IMR-90 (cell line): ENCODE measurements around the gene CAMK2D. TPM values are rescaled to one million over a fixed set of nuclear protein-coding genes. Genes with fewer than 3 reads are reported as not detected.

Source experiments
- ATAC-seq: fragments of 200-7000 bp; cut with Tn5 transposase; 2 replicates; pipeline ENCODE4 v1.9.1; 2020; ENCODE audit warnings: low read depth, mild to moderate bottlenecking, moderate library complexity
- BruUV-seq: library from RNA; stranded (reverse); fragments of 400-500 nt; replicated peaks from 2 replicates; lab custom pipeline; 2021; lab: Mats Ljungman, UMichigan
- CTCF ChIA-PET: fragments of 300-600 bp; formaldehyde crosslinking; extraction: SDS; loops from one replicate; lab custom pipeline; 2021; ENCODE audit warnings: antibody characterized with exemption; lab: Yijun Ruan, JAX
- POLR2A ChIA-PET: fragments of 300-600 bp; sonication (Branson Sonifier 250); formaldehyde crosslinking; loops from one replicate; lab custom pipeline; 2022; ENCODE audit warnings: antibody characterized with exemption; ENCODE audit not compliant: unreplicated experiment; lab: Charles Lee
- DNase-seq: peaks from one replicate; pipeline ENCODE4 v3.0.0; 2013
- H2AFZ ChIP-seq: replicated peaks from 2 replicates; pipeline ENCODE3; 2013; ENCODE audit warnings: low read length, mild to moderate bottlenecking; ENCODE audit not compliant: poor library complexity
- H2AK5ac ChIP-seq: 2 replicates; pipeline ENCODE4 v1.6.1; 2013; ENCODE audit warnings: low read depth, low read length, inconsistent platforms
- H2AK9ac ChIP-seq: replicated peaks from 2 replicates; pipeline ENCODE3; 2013; ENCODE audit warnings: mild to moderate bottlenecking, low read depth, low read length, moderate library complexity; ENCODE audit not compliant: poor library complexity
- H2BK120ac ChIP-seq: 2 replicates; pipeline ENCODE4 v1.6.1; 2013; ENCODE audit warnings: low read depth, low read length, inconsistent platforms
- H2BK15ac ChIP-seq: 3 replicates; pipeline ENCODE4 v1.6.1; 2013; ENCODE audit warnings: low read depth, low read length, inconsistent platforms
- H2BK20ac ChIP-seq: 2 replicates; pipeline ENCODE4 v1.6.1; 2013; ENCODE audit warnings: low read depth, mild to moderate bottlenecking, inconsistent platforms, low read length, moderate library complexity
- H2BK5ac ChIP-seq: 2 replicates; pipeline ENCODE4 v1.6.1; 2013; ENCODE audit warnings: mild to moderate bottlenecking, low read depth, low read length, inconsistent platforms; ENCODE audit not compliant: poor library complexity, severe bottlenecking
- H3K14ac ChIP-seq: replicated peaks from 2 replicates; pipeline ENCODE4 v1.6.1; 2013; ENCODE audit warnings: low read depth, low read length, inconsistent platforms
- H3K18ac ChIP-seq: 2 replicates; pipeline ENCODE4 v1.6.1; 2013; ENCODE audit warnings: low read depth, low read length, control low read depth
- H3K23ac ChIP-seq: 2 replicates; pipeline ENCODE4 v1.6.1; 2013; ENCODE audit warnings: low read depth, low read length, inconsistent platforms
- H3K27ac ChIP-seq: 2 replicates; pipeline ENCODE4 v1.5.1; 2013; ENCODE audit warnings: mild to moderate bottlenecking, control low read depth, low read length; ENCODE audit not compliant: insufficient read depth
- H3K27me3 ChIP-seq: 2 replicates; pipeline ENCODE4 v1.6.1; 2013; ENCODE audit warnings: low read length; ENCODE audit not compliant: control insufficient read depth, insufficient read depth
- H3K36me3 ChIP-seq: 2 replicates; pipeline ENCODE4 v1.6.1; 2013; ENCODE audit warnings: low read length, mixed read lengths; ENCODE audit not compliant: control insufficient read depth, insufficient read depth
- H3K4ac ChIP-seq: 2 replicates; pipeline ENCODE4 v1.6.1; 2013; ENCODE audit warnings: low read depth, low read length, inconsistent platforms
- H3K4me1 ChIP-seq: 2 replicates; pipeline ENCODE4 v1.6.1; 2013; ENCODE audit warnings: low read length, mixed read lengths; ENCODE audit not compliant: control insufficient read depth, insufficient read depth
- H3K4me2 ChIP-seq: 2 replicates; pipeline ENCODE4 v1.6.1; 2013; ENCODE audit warnings: low read depth, mild to moderate bottlenecking, control low read depth, low read length, moderate library complexity
- H3K4me3 ChIP-seq: 2 replicates; pipeline ENCODE4 v1.5.1; 2013; ENCODE audit warnings: low read depth, mild to moderate bottlenecking, control low read depth, low read length, moderate library complexity; ENCODE audit not compliant: insufficient read depth
- H3K56ac ChIP-seq: 2 replicates; pipeline ENCODE4 v1.6.1; 2013; ENCODE audit warnings: low read length, inconsistent platforms; ENCODE audit not compliant: insufficient read depth; ENCODE audit errors: extremely low read depth
- H3K79me1 ChIP-seq, 2 experiments: 2 replicates each; pipeline ENCODE4 v1.6.1; 2013; ENCODE audit warnings: low read length in 2 of 2, inconsistent platforms in 1 of 2, low read depth in 1 of 2
- H3K9ac ChIP-seq: 2 replicates; pipeline ENCODE4 v1.6.1; 2013; ENCODE audit warnings: low read depth, low read length, control low read depth
- H3K9me1 ChIP-seq: 2 replicates; pipeline ENCODE4 v1.6.1; 2013; ENCODE audit warnings: low read length, inconsistent platforms; ENCODE audit not compliant: insufficient read depth
- H3K9me3 ChIP-seq: 2 replicates; pipeline ENCODE4 v1.6.1; 2013; ENCODE audit warnings: low read length; ENCODE audit not compliant: control insufficient read depth, insufficient read depth
- H4K20me1 ChIP-seq: 2 replicates; pipeline ENCODE4 v1.6.1; 2013; ENCODE audit warnings: low read length, inconsistent platforms; ENCODE audit not compliant: insufficient read depth
- H4K5ac ChIP-seq: 2 replicates; pipeline ENCODE4 v1.6.1; 2013; ENCODE audit warnings: mild to moderate bottlenecking, low read depth, low read length, control low read depth
- H4K8ac ChIP-seq, 2 experiments: 2 replicates each; pipeline ENCODE4 v1.6.1; 2013; ENCODE audit warnings: low read depth in 2 of 2, low read length in 2 of 2, control low read depth in 1 of 2, inconsistent platforms in 1 of 2
- H4K91ac ChIP-seq: 2 replicates; pipeline ENCODE4 v1.6.1; 2013; ENCODE audit warnings: low read depth, low read length, inconsistent platforms; ENCODE audit not compliant: insufficient read depth
- BHLHE40 ChIP-seq: fragments of 150-350 bp; IDR thresholded peaks from 2 replicates; pipeline ENCODE4 v1.6.1; 2016; ENCODE audit warnings: mild to moderate bottlenecking, low read depth, low read length
- CEBPB ChIP-seq: IDR thresholded peaks from 2 replicates; pipeline ENCODE4 v1.6.1; 2012; ENCODE audit warnings: low read depth, low read length, improper control_type of control experiment
- CHD1 ChIP-seq: IDR thresholded peaks from 2 replicates; pipeline ENCODE4 v1.6.1; 2012; ENCODE audit warnings: low read depth, low read length, improper control_type of control experiment
- MAFK ChIP-seq: IDR thresholded peaks from 2 replicates; pipeline ENCODE4 v1.6.1; 2012; ENCODE audit warnings: low read depth, low read length, improper control_type of control experiment
- MAZ ChIP-seq: IDR thresholded peaks from 2 replicates; pipeline ENCODE4 v1.6.1; 2012; ENCODE audit warnings: low read depth, mild to moderate bottlenecking, low read length, improper control_type of control experiment, moderate library complexity, borderline replicate concordance
- MXI1 ChIP-seq: IDR thresholded peaks from 2 replicates; pipeline ENCODE4 v1.6.1; 2012; ENCODE audit warnings: low read depth, mild to moderate bottlenecking, low read length, moderate library complexity, borderline replicate concordance
- NFE2L2 ChIP-seq: fragments of 150-350 bp; IDR thresholded peaks from 2 replicates; pipeline ENCODE4 v1.6.1; 2016; ENCODE audit warnings: low read depth, mild to moderate bottlenecking, low read length
- POLR2A ChIP-seq: IDR thresholded peaks from 2 replicates; pipeline ENCODE4 v1.6.1; 2012; ENCODE audit warnings: mild to moderate bottlenecking, low read depth, low read length
- RAD21 ChIP-seq: IDR thresholded peaks from 2 replicates; pipeline ENCODE4 v1.6.1; 2012; ENCODE audit warnings: low read length, improper control_type of control experiment
- RCOR1 ChIP-seq: IDR thresholded peaks from 2 replicates; pipeline ENCODE4 v1.6.1; 2012; ENCODE audit warnings: mild to moderate bottlenecking, low read length, improper control_type of control experiment; ENCODE audit not compliant: insufficient replicate concordance
- RFX5 ChIP-seq: IDR thresholded peaks from 2 replicates; pipeline ENCODE4 v1.8.0; 2012; ENCODE audit warnings: low read depth, mild to moderate bottlenecking, low read length, moderate library complexity
- SMC3 ChIP-seq: fragments of 150-350 bp; IDR thresholded peaks from 2 replicates; pipeline ENCODE4 v1.6.1; 2016; ENCODE audit warnings: low read depth, mild to moderate bottlenecking, antibody characterized with exemption, low read length, moderate library complexity
- WGBS, 2 experiments: methylation state at CpG; one replicate each; pipeline versions ENCODE4 v1.1.5 to v1.1.7; 2013; ENCODE audit warnings: missing lambda C conversion rate in 2 of 2; ENCODE audit not compliant: insufficient read length in 1 of 2; ENCODE audit errors: extremely low coverage in 2 of 2; 5-methylcytosine and 5-hydroxymethylcytosine counted together
- dilution Hi-C: fragments of 300-500 bp; cut with HindIII; formaldehyde crosslinking; loops from one replicate; pipeline ENCODE4 v1.14.3; 2018; ENCODE audit warnings: low sequenced_read_pairs; ENCODE audit not compliant: unreplicated experiment
- in situ Hi-C: fragments of 300-500 bp; cut with MboI; formaldehyde crosslinking; loops from 3 replicates; pipeline ENCODE4 v1.14.3; 2019; ENCODE audit warnings: low sequenced_read_pairs, inconsistent platforms, mixed read lengths
- intact Hi-C: fragments of 100-400 bp; cut with micrococcal nuclease; formaldehyde crosslinking; loops from 2 replicates; pipeline ENCODE4 v1.10.0; 2022
- polyA plus RNA-seq, 3 experiments: library from polyadenylated mRNA; depleted of rRNA; stranded (reverse); fragments of >200 nt; gene quantifications; 2 replicates each; pipeline ENCODE4 v1.2.3, GENCODE V29; 2012; ENCODE audit warnings: low replicate concordance in 1 of 3
- total RNA-seq: library from RNA; depleted of rRNA; stranded (reverse); fragments of >200 nt; gene quantifications from 2 replicates; pipeline ENCODE4 v1.2.3, GENCODE V29; 2012
- TF ChIP-seq, protein P1 (sequence below): fragments of 150-350 bp; IDR thresholded peaks from 2 replicates; pipeline ENCODE4 v1.6.1; 2017; ENCODE audit warnings: mild to moderate bottlenecking, antibody characterized with exemption, low read length, low read depth
- TF ChIP-seq, protein P2 (sequence below): conservative IDR thresholded peaks from 2 replicates; pipeline ENCODE4 v1.5.1; 2012; ENCODE audit warnings: mild to moderate bottlenecking, low read depth, low read length, improper control_type of control experiment
- TF ChIP-seq, protein P3 (sequence below): fragments of 150-350 bp; IDR thresholded peaks from 2 replicates; pipeline ENCODE4 v1.6.1; 2016; ENCODE audit warnings: low read depth, mild to moderate bottlenecking, low read length, moderate library complexity, borderline replicate concordance

The CAMK2D gene
- total and polyA plus RNA-seq, 2 of the 4 experiments (the other 2 are of a cell fraction), result 44.6 to 156 TPM

DNA sequence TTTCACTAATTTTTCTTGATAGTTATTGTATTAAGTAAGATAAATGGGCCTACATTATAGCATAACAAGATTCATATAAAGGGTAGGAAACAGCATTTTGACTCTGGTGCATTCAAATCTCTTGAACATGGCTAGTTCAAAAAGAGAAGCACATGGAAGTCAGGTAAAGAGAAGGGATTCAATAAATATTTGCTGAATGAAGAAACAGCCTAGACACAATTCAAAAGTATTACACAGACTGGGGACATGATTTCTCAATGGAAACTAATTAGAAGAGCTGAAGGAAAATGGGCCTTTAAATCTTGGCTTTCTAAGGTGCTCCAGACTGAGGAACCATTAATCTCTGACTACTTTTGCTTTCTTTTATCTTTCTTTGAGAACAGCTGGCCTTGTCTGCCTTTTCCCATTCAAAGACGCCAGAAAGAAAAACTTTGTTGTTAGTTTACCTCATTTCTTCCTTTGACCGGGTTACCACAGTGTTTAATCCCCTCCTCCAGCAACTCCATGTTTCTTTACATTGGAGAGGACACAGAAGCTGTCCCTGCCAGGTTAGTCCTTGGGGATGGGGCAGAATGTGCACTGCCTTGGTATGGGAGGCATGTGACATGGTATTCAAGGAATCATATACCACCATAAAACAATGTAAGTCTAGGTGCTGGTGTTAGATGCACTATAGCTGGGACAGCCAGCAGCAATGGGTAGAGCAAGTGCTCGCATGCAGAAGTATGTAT is 264.2 kb downstream of the CAMK2D start:
- no CpG with 5 or more reads among the region's 3 CpGs for WGBS, 2 experiments
- H2AK5ac ChIP-seq, result no peak overlapping the region
- in situ Hi-C loops, result no loop called here
- dilution Hi-C loops, result no loop called here
- POLR2A ChIA-PET, result interaction anchor here (0.6 kb wide), 1 partner anchor 28 kb away, joined by 5 read pairs; no protein-coding TSS in a partner anchor
- no peak for DNase-seq
- H4K8ac ChIP-seq, result no peak overlapping the region
- H3K18ac ChIP-seq, result no peak overlapping the region
- no peaks in the 10 kb centered on the region; the same call in 1 of the 2 replicates for H3K4me1 ChIP-seq
- H3K14ac ChIP-seq, result no peak overlapping the region
- H3K23ac ChIP-seq, result no peak overlapping the region
- H3K4ac ChIP-seq, result no peak overlapping the region
- CTCF ChIA-PET, result interaction anchor here (0.6 to 0.7 kb wide), 2 partner anchors 13 to 244 kb away, joined by 5 to 6 read pairs; no protein-coding TSS in a partner anchor
- H3K4me2 ChIP-seq, result no peak overlapping the region
- intact Hi-C loops, result loop anchor here (2.0 kb wide), 1 partner anchor 15 kb away; no protein-coding TSS in a partner anchor
- no peak for ATAC-seq
- no peaks in the 10 kb centered on the region for H3K9me3 ChIP-seq
- H2AFZ ChIP-seq, result no peak overlapping the region
- no peaks in the 10 kb centered on the region for H4K20me1 ChIP-seq
- H2BK120ac ChIP-seq, result no peak overlapping the region
- no peak overlapping the region for H3K9ac ChIP-seq
- H2AK9ac ChIP-seq, result no peak overlapping the region
- no TSS peak for BruUV-seq
- no peak overlapping the region for H3K56ac ChIP-seq
- no peak overlapping the region for H2BK5ac ChIP-seq
- peaks cover 11% of the 10 kb centered on the region for H3K36me3 ChIP-seq
- H3K4me3 ChIP-seq, result no peak overlapping the region
- no peak overlapping the region for H3K27ac ChIP-seq
- peaks cover 6% of the 10 kb centered on the region; the same call in 1 of the 2 replicates for H3K9me1 ChIP-seq
- H3K79me1 ChIP-seq, result peaks cover 0 to 4% of the 10 kb centered on the region in 2 experiments; a peak in 3 of 4 replicates
- H4K5ac ChIP-seq, result no peak overlapping the region
- H2BK15ac ChIP-seq, result no peak overlapping the region
- H4K91ac ChIP-seq, result no peak overlapping the region
- no peaks in the 10 kb centered on the region for H3K27me3 ChIP-seq
- no peak overlapping the region for H2BK20ac ChIP-seq
- no peak for TF ChIP-seq NFE2L2
- TF ChIP-seq, protein P1, sequence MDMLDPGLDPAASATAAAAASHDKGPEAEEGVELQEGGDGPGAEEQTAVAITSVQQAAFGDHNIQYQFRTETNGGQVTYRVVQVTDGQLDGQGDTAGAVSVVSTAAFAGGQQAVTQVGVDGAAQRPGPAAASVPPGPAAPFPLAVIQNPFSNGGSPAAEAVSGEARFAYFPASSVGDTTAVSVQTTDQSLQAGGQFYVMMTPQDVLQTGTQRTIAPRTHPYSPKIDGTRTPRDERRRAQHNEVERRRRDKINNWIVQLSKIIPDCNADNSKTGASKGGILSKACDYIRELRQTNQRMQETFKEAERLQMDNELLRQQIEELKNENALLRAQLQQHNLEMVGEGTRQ, result no peak
- no peak for TF ChIP-seq MAZ
- TF ChIP-seq POLR2A, result no peak
- TF ChIP-seq MXI1, result no peak
- TF ChIP-seq CEBPB, result no peak
- no peak for TF ChIP-seq CHD1
- TF ChIP-seq, protein P2, sequence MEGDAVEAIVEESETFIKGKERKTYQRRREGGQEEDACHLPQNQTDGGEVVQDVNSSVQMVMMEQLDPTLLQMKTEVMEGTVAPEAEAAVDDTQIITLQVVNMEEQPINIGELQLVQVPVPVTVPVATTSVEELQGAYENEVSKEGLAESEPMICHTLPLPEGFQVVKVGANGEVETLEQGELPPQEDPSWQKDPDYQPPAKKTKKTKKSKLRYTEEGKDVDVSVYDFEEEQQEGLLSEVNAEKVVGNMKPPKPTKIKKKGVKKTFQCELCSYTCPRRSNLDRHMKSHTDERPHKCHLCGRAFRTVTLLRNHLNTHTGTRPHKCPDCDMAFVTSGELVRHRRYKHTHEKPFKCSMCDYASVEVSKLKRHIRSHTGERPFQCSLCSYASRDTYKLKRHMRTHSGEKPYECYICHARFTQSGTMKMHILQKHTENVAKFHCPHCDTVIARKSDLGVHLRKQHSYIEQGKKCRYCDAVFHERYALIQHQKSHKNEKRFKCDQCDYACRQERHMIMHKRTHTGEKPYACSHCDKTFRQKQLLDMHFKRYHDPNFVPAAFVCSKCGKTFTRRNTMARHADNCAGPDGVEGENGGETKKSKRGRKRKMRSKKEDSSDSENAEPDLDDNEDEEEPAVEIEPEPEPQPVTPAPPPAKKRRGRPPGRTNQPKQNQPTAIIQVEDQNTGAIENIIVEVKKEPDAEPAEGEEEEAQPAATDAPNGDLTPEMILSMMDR, result no peak
- no peak for TF ChIP-seq SMC3
- TF ChIP-seq RCOR1, result no peak
- TF ChIP-seq RAD21, result no peak
- TF ChIP-seq RFX5, result no peak
- no peak for TF ChIP-seq BHLHE40
- TF ChIP-seq, protein P3, sequence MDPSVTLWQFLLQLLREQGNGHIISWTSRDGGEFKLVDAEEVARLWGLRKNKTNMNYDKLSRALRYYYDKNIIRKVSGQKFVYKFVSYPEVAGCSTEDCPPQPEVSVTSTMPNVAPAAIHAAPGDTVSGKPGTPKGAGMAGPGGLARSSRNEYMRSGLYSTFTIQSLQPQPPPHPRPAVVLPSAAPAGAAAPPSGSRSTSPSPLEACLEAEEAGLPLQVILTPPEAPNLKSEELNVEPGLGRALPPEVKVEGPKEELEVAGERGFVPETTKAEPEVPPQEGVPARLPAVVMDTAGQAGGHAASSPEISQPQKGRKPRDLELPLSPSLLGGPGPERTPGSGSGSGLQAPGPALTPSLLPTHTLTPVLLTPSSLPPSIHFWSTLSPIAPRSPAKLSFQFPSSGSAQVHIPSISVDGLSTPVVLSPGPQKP, result no peak
- no peak for TF ChIP-seq MAFK
